Loucy (cell line): ENCODE data around the gene FGG.

Experiments
- H2AFZ ChIP-seq: fragments of 200-600 bp; sonication (generic); 2 replicates; pipeline ENCODE4 v1.6.0; 2016; ENCODE audit warnings: antibody characterized with exemption, mild to moderate bottlenecking, low read length, moderate library complexity
- H3F3A ChIP-seq: fragments of 200-600 bp; 2 replicates; pipeline ENCODE4 v1.6.0; 2016; ENCODE audit warnings: antibody characterized with exemption, low read depth, mild to moderate bottlenecking
- H3K27me3 ChIP-seq: fragments of 200-600 bp; sonication (generic); 2 replicates; pipeline ENCODE4 v1.6.1; 2014; ENCODE audit warnings: low read length, mild to moderate bottlenecking; ENCODE audit not compliant: insufficient read depth, poor library complexity, severe bottlenecking
- H3K36me3 ChIP-seq: fragments of 200-600 bp; sonication (generic); 2 replicates; pipeline ENCODE4 v1.6.1; 2016; ENCODE audit warnings: low read length; ENCODE audit not compliant: insufficient read depth
- H3K4me1 ChIP-seq: fragments of 200-600 bp; sonication (generic); 2 replicates; pipeline ENCODE4 v1.5.1; 2014; ENCODE audit warnings: low read length, mild to moderate bottlenecking; ENCODE audit not compliant: insufficient read depth, poor library complexity, severe bottlenecking
- H3K4me2 ChIP-seq: fragments of 200-600 bp; sonication (generic); 2 replicates; pipeline ENCODE4 v1.6.0; 2014; ENCODE audit warnings: antibody characterized with exemption, low read length, low read depth, mild to moderate bottlenecking; ENCODE audit not compliant: poor library complexity, severe bottlenecking
- H3K4me3 ChIP-seq: fragments of 200-600 bp; sonication (generic); 2 replicates; pipeline ENCODE4 v1.5.1; 2014; ENCODE audit warnings: low read length, mild to moderate bottlenecking, mixed read lengths; ENCODE audit not compliant: poor library complexity, severe bottlenecking
- H3K79me2 ChIP-seq: fragments of 200-600 bp; sonication (generic); 2 replicates; pipeline ENCODE4 v1.6.1; 2014; ENCODE audit warnings: low read length; ENCODE audit not compliant: insufficient read depth
- H3K9ac ChIP-seq: fragments of 200-600 bp; sonication (generic); 2 replicates; pipeline ENCODE4 v1.6.0; 2014; ENCODE audit warnings: mild to moderate bottlenecking, low read depth, low read length, moderate library complexity; ENCODE audit not compliant: poor library complexity, severe bottlenecking
- H3K9me2 ChIP-seq: fragments of 200-600 bp; sonication (generic); replicated peaks from 2 replicates; pipeline ENCODE4 v1.6.1; 2016; ENCODE audit warnings: low read depth, low read length, mixed read lengths
- H3K9me3 ChIP-seq: fragments of 200-600 bp; sonication (generic); 2 replicates; pipeline ENCODE4 v1.6.1; 2014; ENCODE audit warnings: mild to moderate bottlenecking, antibody characterized with exemption, low read length, low read depth; ENCODE audit not compliant: insufficient read depth
- H4K20me1 ChIP-seq: fragments of 200-600 bp; sonication (generic); 2 replicates; pipeline ENCODE4 v1.6.0; 2014; ENCODE audit warnings: antibody characterized with exemption, low read length, mild to moderate bottlenecking; ENCODE audit not compliant: insufficient read depth, poor library complexity, severe bottlenecking
- EZH2phosphoT487 ChIP-seq: fragments of 200-600 bp; IDR thresholded peaks from 2 replicates; pipeline ENCODE4 v1.6.1; 2018; ENCODE audit warnings: antibody characterized with exemption, mild to moderate bottlenecking, moderate library complexity, borderline replicate concordance
- TF ChIP-seq, protein P1 (sequence below): fragments of 200-600 bp; sonication (generic); conservative IDR thresholded peaks from 2 replicates; pipeline ENCODE4 v1.5.1; 2014; ENCODE audit warnings: mild to moderate bottlenecking, antibody characterized with exemption, low read length

Gene FGG

DNA sequence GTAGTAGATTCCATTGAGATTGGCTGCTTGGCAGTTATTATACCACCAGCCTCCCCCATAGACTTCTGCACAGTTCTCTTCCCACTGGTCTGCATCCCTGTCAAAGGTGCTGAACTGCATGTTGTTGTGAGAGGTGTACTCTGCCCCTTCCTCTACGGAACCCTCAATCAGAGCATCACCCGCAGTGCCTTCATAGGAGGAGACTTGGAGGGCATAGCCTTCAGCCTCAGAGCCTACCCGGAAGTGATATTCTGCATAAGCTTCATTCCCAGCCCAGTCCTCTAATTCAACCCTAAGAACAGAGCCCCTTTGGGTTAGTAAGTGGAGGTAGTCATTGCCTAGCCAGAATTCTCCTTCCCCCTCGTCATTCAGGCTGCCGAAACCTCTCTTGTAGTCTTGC is 28.2 kb downstream of the FGG start:
- Histone ChIP-seq H3K36me3 (no peaks in the 10 kb centered on the region), H2AFZ (no peak overlapping the region), H3K4me2 (no peak overlapping the region), H3K27me3 (no peaks in the 10 kb centered on the region), H4K20me1 (no peaks in the 10 kb centered on the region), H3F3A (no peaks in the 10 kb centered on the region), H3K4me1 (no peaks in the 10 kb centered on the region), H3K9me2 (no peaks in the 10 kb centered on the region), H3K9me3 (no peaks in the 10 kb centered on the region), H3K4me3 (no peak overlapping the region), H3K79me2 (no peaks in the 10 kb centered on the region), H3K9ac (no peak overlapping the region)
- no peak for TF ChIP-seq EZH2phosphoT487
- TF ChIP-seq, protein P1, sequence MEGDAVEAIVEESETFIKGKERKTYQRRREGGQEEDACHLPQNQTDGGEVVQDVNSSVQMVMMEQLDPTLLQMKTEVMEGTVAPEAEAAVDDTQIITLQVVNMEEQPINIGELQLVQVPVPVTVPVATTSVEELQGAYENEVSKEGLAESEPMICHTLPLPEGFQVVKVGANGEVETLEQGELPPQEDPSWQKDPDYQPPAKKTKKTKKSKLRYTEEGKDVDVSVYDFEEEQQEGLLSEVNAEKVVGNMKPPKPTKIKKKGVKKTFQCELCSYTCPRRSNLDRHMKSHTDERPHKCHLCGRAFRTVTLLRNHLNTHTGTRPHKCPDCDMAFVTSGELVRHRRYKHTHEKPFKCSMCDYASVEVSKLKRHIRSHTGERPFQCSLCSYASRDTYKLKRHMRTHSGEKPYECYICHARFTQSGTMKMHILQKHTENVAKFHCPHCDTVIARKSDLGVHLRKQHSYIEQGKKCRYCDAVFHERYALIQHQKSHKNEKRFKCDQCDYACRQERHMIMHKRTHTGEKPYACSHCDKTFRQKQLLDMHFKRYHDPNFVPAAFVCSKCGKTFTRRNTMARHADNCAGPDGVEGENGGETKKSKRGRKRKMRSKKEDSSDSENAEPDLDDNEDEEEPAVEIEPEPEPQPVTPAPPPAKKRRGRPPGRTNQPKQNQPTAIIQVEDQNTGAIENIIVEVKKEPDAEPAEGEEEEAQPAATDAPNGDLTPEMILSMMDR = no peak

DNA sequence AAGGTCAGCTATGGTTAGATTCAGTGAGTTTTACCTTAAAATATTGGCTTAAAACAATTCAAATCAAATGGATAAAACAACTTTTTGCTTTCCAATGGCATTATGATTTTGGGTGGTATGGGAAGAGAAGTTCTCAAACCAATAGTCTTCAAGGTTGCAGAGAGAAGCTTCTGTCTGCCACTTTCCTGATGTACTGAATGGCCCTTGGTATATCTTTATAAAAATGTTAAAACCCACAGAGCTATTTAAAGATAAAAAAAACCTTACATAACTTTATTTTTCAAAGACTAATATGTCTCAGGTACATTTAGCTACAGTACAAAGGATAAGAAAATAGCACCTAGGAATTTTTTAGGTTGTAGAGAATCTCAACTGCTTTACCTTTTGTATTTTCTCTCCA is 28.8 kb downstream of the FGG start:
- H3K36me3 ChIP-seq = no peaks in the 10 kb centered on the region
- no peaks in the 10 kb centered on the region for H3K4me1 ChIP-seq
- no peak overlapping the region for H2AFZ ChIP-seq
- H3K9ac ChIP-seq = no peak overlapping the region
- no peak for TF ChIP-seq EZH2phosphoT487
- no peak overlapping the region for H3K4me2 ChIP-seq
- no peaks in the 10 kb centered on the region for H4K20me1 ChIP-seq
- no peaks in the 10 kb centered on the region for H3K27me3 ChIP-seq
- H3F3A ChIP-seq = no peaks in the 10 kb centered on the region
- no peaks in the 10 kb centered on the region for H3K9me3 ChIP-seq
- no peaks in the 10 kb centered on the region for H3K79me2 ChIP-seq
- H3K4me3 ChIP-seq = no peak overlapping the region
- H3K9me2 ChIP-seq = no peaks in the 10 kb centered on the region

DNA sequence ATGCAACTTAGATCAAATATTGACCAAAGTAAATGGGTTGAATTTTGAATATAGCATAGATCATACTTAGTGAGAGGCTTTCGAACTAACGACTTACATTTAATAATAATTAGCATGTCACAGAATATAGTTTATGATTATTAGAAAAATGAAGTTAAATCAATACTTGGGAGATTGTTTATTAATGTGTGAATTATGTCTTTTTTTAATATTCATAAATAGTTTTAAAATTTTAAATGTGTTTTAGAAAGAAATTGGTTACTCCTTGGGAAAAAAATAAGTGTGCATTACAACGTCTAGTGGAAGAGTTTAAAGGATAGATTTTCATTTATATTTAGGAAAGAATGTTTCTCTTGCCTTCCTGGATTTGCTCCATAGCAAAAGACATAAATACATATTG is 29.2 kb downstream of the FGG start:
- no peaks in the 10 kb centered on the region for H3K79me2 ChIP-seq
- no peaks in the 10 kb centered on the region for H3K36me3 ChIP-seq
- no peaks in the 10 kb centered on the region for H3F3A ChIP-seq
- H4K20me1 ChIP-seq = no peaks in the 10 kb centered on the region
- H3K27me3 ChIP-seq = no peaks in the 10 kb centered on the region
- H3K4me1 ChIP-seq = no peaks in the 10 kb centered on the region
- H3K4me2 ChIP-seq = no peak overlapping the region
- no peak overlapping the region for H3K9ac ChIP-seq
- H2AFZ ChIP-seq = no peak overlapping the region
- H3K4me3 ChIP-seq = no peak overlapping the region
- TF ChIP-seq, protein P1 = no peak
- TF ChIP-seq EZH2phosphoT487 = no peak
- H3K9me3 ChIP-seq = no peaks in the 10 kb centered on the region
- H3K9me2 ChIP-seq = no peaks in the 10 kb centered on the region

DNA sequence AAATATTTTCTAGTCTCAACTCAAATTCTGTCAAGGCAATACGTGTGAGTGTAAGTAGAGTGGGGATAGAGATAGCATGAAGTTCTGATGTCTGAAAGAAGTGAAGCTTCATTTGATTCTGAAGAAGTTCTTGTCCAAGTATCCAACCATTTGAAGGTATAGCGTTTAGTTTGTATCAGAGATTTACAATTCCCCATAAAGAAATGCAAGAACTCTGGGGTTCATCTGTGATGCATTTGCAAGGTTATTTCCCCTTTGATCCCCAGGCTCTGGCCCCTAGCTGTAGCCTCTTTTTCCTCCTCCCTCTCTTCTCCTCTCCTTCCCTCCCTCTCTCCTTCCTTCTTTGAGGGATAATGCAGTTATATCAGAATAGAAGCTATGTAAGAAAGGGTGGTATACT is 29.7 kb downstream of the FGG start:
- H2AFZ ChIP-seq = no peak overlapping the region
- H3K4me1 ChIP-seq = no peaks in the 10 kb centered on the region
- no peaks in the 10 kb centered on the region for H3K36me3 ChIP-seq
- H3F3A ChIP-seq = no peaks in the 10 kb centered on the region
- H3K9me2 ChIP-seq = no peaks in the 10 kb centered on the region
- H4K20me1 ChIP-seq = no peaks in the 10 kb centered on the region
- H3K9me3 ChIP-seq = no peaks in the 10 kb centered on the region
- H3K27me3 ChIP-seq = no peaks in the 10 kb centered on the region
- no peak overlapping the region for H3K9ac ChIP-seq
- TF ChIP-seq, protein P1 = no peak
- TF ChIP-seq EZH2phosphoT487 = no peak
- H3K4me2 ChIP-seq = no peak overlapping the region
- no peak overlapping the region for H3K4me3 ChIP-seq
- H3K79me2 ChIP-seq = no peaks in the 10 kb centered on the region
